Body of pancreas (tissue), 4 donors: ENCODE data around the gene CCDC85A. TPM values are rescaled to one million over a fixed set of nuclear protein-coding genes. Genes with fewer than 3 reads are reported as not detected.

Source experiments
- ATAC-seq: fragments of 150-250 bp; one replicate; pipeline ENCODE4 v1.9.1; 2016
- DNase-seq, 4 donors: peaks; one replicate each; pipeline ENCODE4 v3.0.0-alpha.2; 2019
- H3K27ac ChIP-seq, 4 donors: fragments of 200-600 bp; sonication (generic); 1 replicate in 3 of 4; 2 replicates in 1 of 4; pipeline versions ENCODE4 v1.5.1 to v1.6.1; 2016 to 2019; ENCODE audit warnings: mild to moderate bottlenecking in 1 of 4, mixed read lengths in 1 of 4, moderate library complexity in 1 of 4
- H3K27me3 ChIP-seq, 2 donors: fragments of 200-600 bp; sonication (generic); one replicate each; pipeline ENCODE4 v1.6.0; 2016; ENCODE audit warnings: mild to moderate bottlenecking in 1 of 2
- H3K36me3 ChIP-seq, 2 donors: fragments of 200-600 bp; sonication (generic); replicated peaks in 1 of 2; 2 replicates each; pipeline ENCODE4 v1.5.1; 2016; ENCODE audit warnings: low read depth in 2 of 2; ENCODE audit not compliant: insufficient read depth in 1 of 2
- H3K4me1 ChIP-seq: fragments of 200-600 bp; sonication (generic); one replicate; pipeline ENCODE4 v1.6.0; 2016
- H3K4me3 ChIP-seq, 2 donors: fragments of 200-600 bp; sonication (generic); 1 replicate in 1 of 2; 2 replicates in 1 of 2; pipeline ENCODE4 v1.5.1; 2016 to 2019
- H3K9me3 ChIP-seq, 3 donors: fragments of 200-600 bp; sonication (generic); 1 replicate in 2 of 3; 2 replicates in 1 of 3; pipeline ENCODE4 v1.5.1; 2016
- POLR2A ChIP-seq, 3 donors: fragments of 450-650 bp; IDR thresholded peaks; one replicate each; pipeline ENCODE4 v1.6.1; 2016; ENCODE audit warnings: antibody characterized with exemption in 3 of 3, mild to moderate bottlenecking in 2 of 3
- WGBS, 2 donors: methylation state at CpG; one replicate each; pipeline ENCODE4 v1.1.5; 2017; 5-methylcytosine and 5-hydroxymethylcytosine counted together
- intact Hi-C: fragments of 100-400 bp; cut with DNase I; formaldehyde crosslinking; loops from one replicate; pipeline ENCODE4 v1.15.1; 2023
- total RNA-seq, 2 donors: library from RNA; depleted of rRNA; stranded (reverse); fragments of >200 nt; gene quantifications; one replicate each; pipeline ENCODE4 v1.1.0, GENCODE V29; 2016
- TF ChIP-seq, protein P1 (sequence below), 7 experiments: fragments of 450-650 bp in 4 of 7; fragments of 200-600 bp in 3 of 7; sonication (generic) in 3 of 7; IDR thresholded peaks; one replicate each; pipeline ENCODE4 v1.5.1; 2016 to 2019; ENCODE audit warnings: antibody characterized with exemption in 7 of 7

CCDC85A gene
- total RNA-seq, 2 donors from 2014 or later: 2.3 to 2.6 TPM

DNA sequence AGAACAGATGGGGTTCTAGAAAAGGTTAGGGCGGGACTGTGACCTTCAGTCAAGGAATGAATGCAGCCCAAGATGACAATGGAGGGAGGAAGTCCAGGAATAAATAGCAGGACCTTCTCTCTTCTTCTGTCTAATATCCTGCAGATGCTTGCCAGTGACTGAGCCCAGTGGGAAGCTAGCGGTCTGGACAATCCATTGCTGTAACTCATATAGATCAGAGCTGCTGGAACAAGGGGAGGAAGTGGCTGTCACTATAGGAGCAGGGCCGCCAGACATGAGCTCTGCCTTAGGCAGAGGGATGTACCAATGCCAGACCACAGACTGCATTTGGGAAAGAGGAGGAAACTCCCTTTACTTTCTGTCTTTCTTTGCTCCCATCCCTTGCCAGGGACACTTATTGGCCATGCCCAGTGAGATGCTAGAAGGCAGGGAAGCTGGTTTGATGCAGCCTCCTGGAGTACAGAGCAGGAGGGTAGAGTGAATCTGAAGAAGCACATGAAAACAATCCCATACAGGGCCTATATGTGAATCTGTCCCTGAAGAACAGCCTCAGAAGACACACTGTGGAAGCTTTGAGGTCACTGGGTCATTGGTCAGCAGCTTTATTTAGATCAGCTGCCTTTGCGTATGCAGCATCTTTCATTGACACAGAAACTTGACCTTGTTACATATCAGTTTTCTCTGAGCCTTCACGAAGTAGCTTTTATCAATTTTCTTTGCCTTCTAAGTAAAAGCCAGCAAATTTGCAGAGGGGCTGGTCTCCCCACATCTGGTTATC is 65.4 kb downstream of the CCDC85A start:
- no peak overlapping the region for H3K4me3 ChIP-seq
- no peaks in the 10 kb centered on the region for H3K4me1 ChIP-seq
- DNase-seq: no peak
- intact Hi-C loops: no loop called here
- H3K27ac ChIP-seq: no peak overlapping the region
- no peak for TF ChIP-seq POLR2A (IDR thresholded peaks at IDR 0.05)
- TF ChIP-seq, protein P1, sequence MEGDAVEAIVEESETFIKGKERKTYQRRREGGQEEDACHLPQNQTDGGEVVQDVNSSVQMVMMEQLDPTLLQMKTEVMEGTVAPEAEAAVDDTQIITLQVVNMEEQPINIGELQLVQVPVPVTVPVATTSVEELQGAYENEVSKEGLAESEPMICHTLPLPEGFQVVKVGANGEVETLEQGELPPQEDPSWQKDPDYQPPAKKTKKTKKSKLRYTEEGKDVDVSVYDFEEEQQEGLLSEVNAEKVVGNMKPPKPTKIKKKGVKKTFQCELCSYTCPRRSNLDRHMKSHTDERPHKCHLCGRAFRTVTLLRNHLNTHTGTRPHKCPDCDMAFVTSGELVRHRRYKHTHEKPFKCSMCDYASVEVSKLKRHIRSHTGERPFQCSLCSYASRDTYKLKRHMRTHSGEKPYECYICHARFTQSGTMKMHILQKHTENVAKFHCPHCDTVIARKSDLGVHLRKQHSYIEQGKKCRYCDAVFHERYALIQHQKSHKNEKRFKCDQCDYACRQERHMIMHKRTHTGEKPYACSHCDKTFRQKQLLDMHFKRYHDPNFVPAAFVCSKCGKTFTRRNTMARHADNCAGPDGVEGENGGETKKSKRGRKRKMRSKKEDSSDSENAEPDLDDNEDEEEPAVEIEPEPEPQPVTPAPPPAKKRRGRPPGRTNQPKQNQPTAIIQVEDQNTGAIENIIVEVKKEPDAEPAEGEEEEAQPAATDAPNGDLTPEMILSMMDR (IDR thresholded peaks at IDR 0.05): no peak
- H3K9me3 ChIP-seq: no peaks in the 10 kb centered on the region
- WGBS, 2 donors: 68 to 83% methylated on average over 5 of the region's 5 CpGs
- no peak for ATAC-seq
- no peaks in the 10 kb centered on the region for H3K27me3 ChIP-seq
- no peaks in the 10 kb centered on the region for H3K36me3 ChIP-seq

DNA sequence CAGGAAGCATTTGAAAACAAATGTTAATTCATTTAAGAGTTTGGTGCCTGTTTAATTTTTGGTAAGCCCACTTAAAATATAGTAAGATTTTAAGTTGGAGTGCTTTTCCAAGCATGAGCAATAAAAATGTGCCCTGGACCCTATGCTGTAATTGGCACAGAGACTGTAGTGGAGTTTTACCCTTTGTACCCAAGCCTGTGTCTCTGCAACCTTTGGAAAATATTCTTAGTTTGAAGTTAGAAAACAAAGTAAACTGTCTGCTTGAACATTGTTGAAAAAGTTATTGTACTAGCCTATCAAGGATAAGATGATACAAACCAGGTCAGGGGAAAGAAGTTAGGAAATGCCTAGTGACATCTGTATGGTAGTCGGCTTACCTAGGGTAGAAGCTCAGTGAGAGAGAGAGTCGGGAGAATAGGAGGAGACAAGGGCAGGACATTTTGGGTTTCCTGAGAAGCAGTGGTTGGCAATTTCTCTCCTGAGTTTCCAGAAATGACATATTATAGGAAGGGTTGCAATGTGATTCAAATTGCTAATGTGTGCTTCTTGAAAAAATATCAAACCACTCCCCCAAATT is 66.5 kb downstream of the CCDC85A start:
- Histone ChIP-seq H3K36me3 (no peaks in the 10 kb centered on the region), H3K4me3 (no peak overlapping the region), H3K9me3 (no peaks in the 10 kb centered on the region), H3K4me1 (no peaks in the 10 kb centered on the region), H3K27ac (no peak overlapping the region), H3K27me3 (no peaks in the 10 kb centered on the region)
- 65 to 76% methylated on average over 2 of the region's 2 CpGs for whole genome bisulfite sequencing, 2 donors
- no peak for DNase-seq
- no peak for TF ChIP-seq POLR2A (IDR thresholded peaks at IDR 0.05)
- TF ChIP-seq, protein P1 (IDR thresholded peaks at IDR 0.05): no peak
- intact Hi-C loops: no loop called here
- no peak for ATAC-seq

DNA sequence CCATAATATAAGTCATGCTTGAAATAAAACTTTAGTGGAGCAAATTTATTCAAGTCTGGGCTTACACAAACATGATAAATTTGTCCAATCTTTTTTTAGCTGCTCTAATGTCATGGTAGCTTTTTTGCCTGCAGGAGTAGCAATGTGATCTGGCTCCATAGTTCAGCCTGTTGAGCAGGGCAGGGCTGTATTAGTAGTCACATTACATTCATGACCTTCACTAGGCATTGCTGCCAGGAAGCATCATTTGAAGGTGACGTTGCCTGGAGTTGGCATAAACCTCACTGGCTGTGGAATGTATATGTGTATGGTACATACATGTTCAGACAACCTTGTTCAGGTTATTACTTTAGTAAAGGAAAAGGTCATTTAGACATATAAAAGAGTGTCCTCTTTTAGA is 76.6 kb downstream of the CCDC85A start:
- H3K4me3 ChIP-seq: no peak overlapping the region
- H3K27ac ChIP-seq: no peak overlapping the region
- no peaks in the 10 kb centered on the region for H3K36me3 ChIP-seq
- no peak for TF ChIP-seq POLR2A (IDR thresholded peaks at IDR 0.05)
- TF ChIP-seq, protein P1 (IDR thresholded peaks at IDR 0.05): no peak
- H3K27me3 ChIP-seq: no peaks in the 10 kb centered on the region
- intact Hi-C loops: no loop called here
- no peaks in the 10 kb centered on the region for H3K9me3 ChIP-seq
- H3K4me1 ChIP-seq: no peaks in the 10 kb centered on the region
- 18 to 24% methylated on average over 1 of the region's 1 CpG for WGBS, 2 donors
- DNase-seq (no peak), ATAC-seq (no peak)

DNA sequence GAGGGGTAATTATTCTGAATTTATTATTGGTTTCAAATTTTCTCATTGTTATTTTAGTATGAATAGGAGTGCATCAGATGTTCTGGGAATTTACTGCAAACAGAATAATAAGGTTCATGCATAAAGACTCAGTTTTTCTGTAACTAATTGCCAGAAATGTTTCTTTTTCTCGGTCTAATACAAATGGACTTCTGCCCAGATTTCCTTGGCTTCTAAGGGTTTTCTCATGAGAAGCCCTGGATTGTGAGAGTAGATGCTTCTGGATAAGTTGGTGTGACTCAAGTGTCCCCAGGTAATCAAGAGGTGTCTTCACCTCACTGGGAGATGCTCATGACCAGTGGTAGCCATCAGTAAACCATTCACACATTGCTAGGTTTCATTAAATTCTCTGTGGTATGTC is 78.5 kb downstream of the CCDC85A start:
- no peaks in the 10 kb centered on the region for H3K4me1 ChIP-seq
- ATAC-seq: no peak
- no peak overlapping the region for H3K4me3 ChIP-seq
- intact Hi-C loops: no loop called here
- 67 to 70% methylated on average over 1 of the region's 1 CpG for WGBS, 2 donors
- H3K27ac ChIP-seq: no peak overlapping the region
- H3K27me3 ChIP-seq: no peaks in the 10 kb centered on the region
- TF ChIP-seq, protein P1 (IDR thresholded peaks at IDR 0.05): no peak
- no peak for TF ChIP-seq POLR2A (IDR thresholded peaks at IDR 0.05)
- no peak for DNase-seq
- no peaks in the 10 kb centered on the region for H3K36me3 ChIP-seq
- no peaks in the 10 kb centered on the region for H3K9me3 ChIP-seq

DNA sequence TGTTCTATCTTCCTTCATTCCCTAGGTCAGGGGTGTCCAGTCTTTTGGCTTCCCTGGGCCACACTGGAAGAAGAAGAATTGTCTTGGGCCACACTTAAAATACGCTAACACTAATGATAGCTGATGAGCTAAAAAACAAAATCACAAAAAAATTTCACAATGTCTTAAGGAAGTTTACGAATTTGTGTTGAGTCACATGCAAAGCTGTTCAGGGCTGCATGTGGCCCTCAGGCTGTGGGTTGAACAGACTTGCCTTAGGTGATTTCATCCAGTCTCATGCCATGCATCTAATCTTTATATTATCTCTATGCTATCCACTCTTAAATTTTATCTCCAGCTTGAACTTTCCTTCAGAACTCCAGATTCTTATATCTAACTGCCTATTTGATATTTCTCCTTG is 80.1 kb downstream of the CCDC85A start:
- TF ChIP-seq, protein P1 (IDR thresholded peaks at IDR 0.05): no peak
- no peak for TF ChIP-seq POLR2A (IDR thresholded peaks at IDR 0.05)

More for the DNA sequence above, 80.1 kb downstream of the CCDC85A start:
- intact Hi-C loops: no loop called here
- no peak overlapping the region for H3K27ac ChIP-seq
- H3K4me3 ChIP-seq: no peak overlapping the region
- DNase-seq (no peak), ATAC-seq (no peak)
- no peaks in the 10 kb centered on the region for H3K4me1 ChIP-seq
- H3K36me3 ChIP-seq: no peaks in the 10 kb centered on the region
- WGBS, 2 donors: 81 to 82% methylated on average over 2 of the region's 2 CpGs
- H3K9me3 ChIP-seq: no peaks in the 10 kb centered on the region
- no peaks in the 10 kb centered on the region for H3K27me3 ChIP-seq
